ENCODE data around the gene ZCCHC24. TPM values are rescaled to one million over a fixed set of nuclear protein-coding genes. Genes with fewer than 3 reads are reported as not detected.

ZCCHC24 gene
- total RNA-seq = 180 TPM

DNA sequence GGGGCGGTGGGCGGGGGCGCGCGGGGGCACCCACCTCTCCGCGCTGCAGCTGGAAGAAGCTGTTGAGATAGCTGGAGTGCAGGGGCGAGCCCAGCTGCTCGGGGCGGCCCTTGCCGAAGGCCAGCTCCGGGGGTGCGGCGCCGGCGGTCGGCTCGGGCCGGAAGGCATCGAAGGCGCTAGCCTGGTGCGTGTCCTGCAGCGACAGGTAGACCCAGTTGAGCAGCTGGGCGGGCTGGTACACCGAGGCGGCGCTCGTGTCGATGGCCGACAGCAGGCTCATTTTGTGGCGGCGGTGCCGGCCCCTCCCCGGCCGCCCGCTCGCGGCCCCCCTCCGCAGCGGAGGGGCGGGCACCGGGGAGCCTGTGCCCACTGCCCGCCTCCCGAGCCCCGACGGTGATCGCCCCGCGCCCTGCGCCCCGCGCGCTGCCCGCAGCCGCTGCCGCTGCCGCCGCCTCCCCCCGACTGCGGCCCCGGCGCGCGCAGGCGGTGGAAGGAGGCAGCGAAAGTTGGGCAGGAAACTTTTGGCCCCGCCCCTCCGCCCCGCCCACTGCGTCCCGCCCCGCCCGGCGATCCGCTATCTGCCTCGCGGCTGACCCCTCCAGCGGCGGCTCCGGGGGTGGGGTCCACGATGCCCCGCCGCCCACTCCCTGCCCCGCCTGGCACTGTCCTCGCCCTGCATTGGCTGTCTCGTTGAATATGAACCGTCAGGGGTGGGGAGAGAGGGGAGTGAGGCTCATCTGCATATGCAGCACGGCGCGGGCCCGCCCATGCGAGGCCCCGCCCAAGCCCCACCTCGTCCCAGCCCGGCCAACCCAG, at the start of gene ZCCHC24:
Gene ZCCHC24 (minus strand): TSS at position 464 of the 816 bp plus-strand sequence. CDS start 184 bp downstream, at position 280.
- Histone ChIP-seq H3K27me3 (no peaks in the 10 kb centered on the region), H3K9me3 (no peaks in the 10 kb centered on the region), H3K36me3 (no peaks in the 10 kb centered on the region), H3K27ac (peak within 1 kb of the TSS; percentile 94 to 99), H3K4me1 (peaks cover 8 to 36% of the 10 kb centered on the region in 2 donors), H3K4me3 (peak within 1 kb of the TSS; percentile 93 to 95)
- intact Hi-C loops (cut with DNase I) = loop anchor here (1.0 to 10.0 kb wide), 4 partner anchors 23 to 201 kb away; no protein-coding TSS in a partner anchor
- DNase-seq (ENCODE audit: low spot score in 2 of 2) = peak; percentile 98 to 99
- TF ChIP-seq CTCF (IDR thresholded peaks at IDR 0.05) = peak in 1 of 3 experiments; percentile 23

DNA sequence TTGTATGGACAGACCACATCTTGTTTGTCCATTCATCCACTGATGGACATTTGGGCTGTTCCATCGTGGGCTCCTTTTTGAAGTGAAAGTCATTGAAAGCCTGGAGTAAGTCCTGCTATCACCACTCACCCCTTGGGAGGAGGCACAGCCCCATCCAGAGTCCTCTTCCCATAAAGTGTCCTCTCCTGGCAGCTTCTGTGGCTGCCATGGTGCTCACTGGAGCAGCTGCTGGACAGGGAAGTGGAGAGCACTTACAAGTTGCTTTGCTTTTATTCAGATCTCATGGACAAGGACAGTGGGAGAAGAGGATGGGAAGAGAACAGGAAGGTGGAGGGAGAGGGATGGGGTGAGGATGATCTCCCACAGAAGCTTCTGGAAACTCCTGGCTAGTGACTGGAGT, 48.4 kb upstream of the ZCCHC24 start:
- no peaks in the 10 kb centered on the region for H3K9me3 ChIP-seq
- H3K4me3 ChIP-seq = no peak overlapping the region
- H3K4me1 ChIP-seq = no peaks in the 10 kb centered on the region
- no peaks in the 10 kb centered on the region for H3K36me3 ChIP-seq
- intact Hi-C loops (cut with DNase I) = no loop called here
- no peak overlapping the region for H3K27ac ChIP-seq
- H3K27me3 ChIP-seq = no peaks in the 10 kb centered on the region
- TF ChIP-seq CTCF (IDR thresholded peaks at IDR 0.05) = no peak
- no peak for DNase-seq (ENCODE audit: low spot score in 2 of 2)

GRCh38 chr10:79492839-79493238, 47.4 kb upstream of the ZCCHC24 start:
- intact Hi-C loops (cut with DNase I) = no loop called here
- Histone ChIP-seq H3K36me3 (no peaks in the 10 kb centered on the region), H3K9me3 (no peaks in the 10 kb centered on the region), H3K27me3 (no peaks in the 10 kb centered on the region), H3K27ac (no peak overlapping the region), H3K4me3 (no peak overlapping the region), H3K4me1 (peaks cover 4 to 7% of the 10 kb centered on the region in 2 donors)
- no peak for DNase-seq (ENCODE audit: low spot score in 2 of 2)
- no peak for TF ChIP-seq CTCF (IDR thresholded peaks at IDR 0.05)

DNA sequence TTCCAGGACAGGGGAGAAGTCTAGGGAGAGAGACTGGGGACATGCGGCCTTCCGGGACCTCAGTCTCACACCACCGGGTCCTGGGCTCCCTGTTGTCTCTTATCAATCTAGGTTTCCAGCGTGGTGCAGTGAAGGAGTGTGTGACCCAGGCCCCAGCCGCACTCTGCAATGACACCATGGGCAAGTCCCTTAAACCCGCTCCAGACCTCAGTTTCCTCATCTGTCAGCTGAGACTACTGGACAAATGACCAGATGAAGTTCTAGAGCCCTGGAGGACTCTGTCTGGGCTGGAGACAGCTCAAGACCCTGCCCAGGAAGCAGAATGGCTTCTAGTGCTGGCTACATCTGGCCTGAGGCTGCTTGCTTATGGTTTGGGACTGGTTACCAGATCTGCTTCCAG, 46.8 kb upstream of the ZCCHC24 start:
- intact Hi-C loops (cut with DNase I) = no loop called here
- no peak for TF ChIP-seq CTCF (IDR thresholded peaks at IDR 0.05)

DNA sequence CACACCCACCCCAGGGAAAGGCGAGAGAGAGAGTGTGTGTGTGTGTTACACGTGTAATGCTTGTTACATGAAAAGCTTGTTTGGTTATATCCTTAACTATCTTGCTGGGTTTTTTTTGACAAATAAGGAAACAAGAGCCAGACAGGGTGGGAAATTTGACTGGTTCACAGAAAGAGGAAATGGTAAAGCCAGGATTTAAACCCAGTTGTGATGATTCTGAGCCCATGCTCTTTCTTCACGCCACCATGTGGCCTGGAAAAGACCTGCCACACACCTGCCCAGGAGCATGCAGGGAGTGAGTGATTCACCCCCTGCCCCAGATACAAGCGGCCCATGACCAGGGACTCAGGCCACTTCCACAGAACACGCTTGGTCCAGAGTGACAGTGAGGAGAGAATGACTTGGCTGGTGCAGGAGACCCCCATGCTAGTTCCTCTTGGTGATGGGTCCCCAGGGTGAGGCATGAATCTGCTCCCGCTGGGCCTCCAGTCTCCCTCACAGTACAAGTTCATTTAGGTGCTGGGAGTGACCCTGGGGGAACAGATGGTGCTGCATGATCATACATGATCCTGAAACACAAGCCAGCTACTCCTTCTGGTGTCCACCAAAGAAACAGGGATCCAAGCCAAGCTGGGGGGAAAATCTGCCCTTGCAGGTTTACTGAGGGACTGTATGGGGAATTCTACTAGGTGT, 45.9 kb upstream of the ZCCHC24 start:
- Histone ChIP-seq H3K27ac (no peak overlapping the region), H3K4me3 (no peak overlapping the region), H3K4me1 (peaks cover 4 to 10% of the 10 kb centered on the region in 2 donors), H3K36me3 (no peaks in the 10 kb centered on the region), H3K9me3 (no peaks in the 10 kb centered on the region), H3K27me3 (no peaks in the 10 kb centered on the region)
- no peak for DNase-seq (ENCODE audit: low spot score in 2 of 2)
- intact Hi-C loops (cut with DNase I) = no loop called here
- no peak for TF ChIP-seq CTCF (IDR thresholded peaks at IDR 0.05)

More for the DNA sequence above, 46.8 kb upstream of the ZCCHC24 start:
- DNase-seq (ENCODE audit: low spot score in 2 of 2) = no peak
- Histone ChIP-seq H3K9me3 (no peaks in the 10 kb centered on the region), H3K27me3 (no peaks in the 10 kb centered on the region), H3K4me1 (peaks cover 4 to 10% of the 10 kb centered on the region in 2 donors), H3K4me3 (no peak overlapping the region), H3K36me3 (no peaks in the 10 kb centered on the region), H3K27ac (no peak overlapping the region)

Data from ascending aorta (tissue), 2 donors.